Endothelial cell of umbilical vein (primary cell): ENCODE data around the gene LYRM2.

Experiments
- FOS ChIP-seq: IDR thresholded peaks from 2 replicates; pipeline ENCODE4 v1.6.1; 2011; ENCODE audit warnings: mild to moderate bottlenecking, low read length, moderate library complexity, borderline replicate concordance; ENCODE audit not compliant: insufficient read depth
- POLR2AphosphoS5 ChIP-seq: IDR thresholded peaks from 2 replicates; pipeline ENCODE4 v1.6.1; 2012; ENCODE audit warnings: low read depth, mild to moderate bottlenecking, control low read depth, low read length, moderate library complexity; ENCODE audit not compliant: insufficient read depth
- TF ChIP-seq, protein P1 (sequence below), 2 donors: IDR thresholded peaks; 1 replicate in 1 of 2; 2 replicates in 1 of 2; pipeline ENCODE4 v1.5.1; 2011; ENCODE audit warnings: low read length in 2 of 2, mild to moderate bottlenecking in 2 of 2, moderate library complexity in 2 of 2, control low read depth in 1 of 2, inconsistent platforms in 1 of 2, low read depth in 1 of 2; ENCODE audit not compliant: insufficient read depth in 1 of 2; ENCODE audit errors: extremely low read depth in 1 of 2
- TF ChIP-seq, protein P2 (sequence below): IDR thresholded peaks from 2 replicates; pipeline ENCODE4 v1.6.1; 2011; ENCODE audit not compliant: insufficient read depth, insufficient read length

- TF ChIP-seq, protein P1, sequence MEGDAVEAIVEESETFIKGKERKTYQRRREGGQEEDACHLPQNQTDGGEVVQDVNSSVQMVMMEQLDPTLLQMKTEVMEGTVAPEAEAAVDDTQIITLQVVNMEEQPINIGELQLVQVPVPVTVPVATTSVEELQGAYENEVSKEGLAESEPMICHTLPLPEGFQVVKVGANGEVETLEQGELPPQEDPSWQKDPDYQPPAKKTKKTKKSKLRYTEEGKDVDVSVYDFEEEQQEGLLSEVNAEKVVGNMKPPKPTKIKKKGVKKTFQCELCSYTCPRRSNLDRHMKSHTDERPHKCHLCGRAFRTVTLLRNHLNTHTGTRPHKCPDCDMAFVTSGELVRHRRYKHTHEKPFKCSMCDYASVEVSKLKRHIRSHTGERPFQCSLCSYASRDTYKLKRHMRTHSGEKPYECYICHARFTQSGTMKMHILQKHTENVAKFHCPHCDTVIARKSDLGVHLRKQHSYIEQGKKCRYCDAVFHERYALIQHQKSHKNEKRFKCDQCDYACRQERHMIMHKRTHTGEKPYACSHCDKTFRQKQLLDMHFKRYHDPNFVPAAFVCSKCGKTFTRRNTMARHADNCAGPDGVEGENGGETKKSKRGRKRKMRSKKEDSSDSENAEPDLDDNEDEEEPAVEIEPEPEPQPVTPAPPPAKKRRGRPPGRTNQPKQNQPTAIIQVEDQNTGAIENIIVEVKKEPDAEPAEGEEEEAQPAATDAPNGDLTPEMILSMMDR (IDR thresholded peaks at IDR 0.05; ENCODE audit: extremely low read depth in 1 of 2, insufficient read depth in 1 of 2, low read depth in 1 of 2, low read length in 2 of 2), result no peak
- TF ChIP-seq FOS (no peak), POLR2AphosphoS5 (no peak)
- TF ChIP-seq, protein P2, sequence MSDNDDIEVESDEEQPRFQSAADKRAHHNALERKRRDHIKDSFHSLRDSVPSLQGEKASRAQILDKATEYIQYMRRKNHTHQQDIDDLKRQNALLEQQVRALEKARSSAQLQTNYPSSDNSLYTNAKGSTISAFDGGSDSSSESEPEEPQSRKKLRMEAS, result no peak
Measured at GRCh38 chr6:89562093-89562973, 76.2 kb downstream of the LYRM2 start.
